Measurements from ENCODE around the gene KCNQ1.

- TF ChIP-seq ZNF749 (CRISPR knock-in tag; IDR thresholded peaks at IDR 0.05; ENCODE audit: borderline replicate concordance): no peak
- TF ChIP-seq HDAC6 (IDR thresholded peaks at IDR 0.05; ENCODE audit: low read depth, low read length): no peak
- no peak for TF ChIP-seq CTCF (CRISPR knock-in tag; IDR thresholded peaks at IDR 0.05)
- no peak for TF ChIP-seq NFYB (CRISPR knock-in tag; IDR thresholded peaks at IDR 0.05)
- TF ChIP-seq TFE3 (CRISPR knock-in tag; IDR thresholded peaks at IDR 0.05): no peak
- TF ChIP-seq EZH2 (conservative IDR thresholded peaks at IDR 0.05; ENCODE audit: low read depth, low read length): no peak
- no peak for TF ChIP-seq NR0B2 (CRISPR knock-in tag; IDR thresholded peaks at IDR 0.05)
- TF ChIP-seq PRMT3 (CRISPR knock-in tag; IDR thresholded peaks at IDR 0.05; ENCODE audit: borderline replicate concordance, low read depth): no peak
- TF ChIP-seq IRF1 (CRISPR knock-in tag; IDR thresholded peaks at IDR 0.05; ENCODE audit: low read depth): no peak
- TF ChIP-seq CBX1 (IDR thresholded peaks at IDR 0.05; ENCODE audit: low read depth): no peak
- TF ChIP-seq MYC (CRISPR knock-in tag; IDR thresholded peaks at IDR 0.05; ENCODE audit: borderline replicate concordance): no peak
- no peak for TF ChIP-seq ETV6 (CRISPR knock-in tag; conservative IDR thresholded peaks at IDR 0.05)
Observed at GRCh38 chr11:2683806-2684205, 239.0 kb downstream of the KCNQ1 start.

All from HepG2 (cell line).